Natural killer cell (primary cell): ENCODE data around the gene EFCAB8. TPM values are rescaled to one million over a fixed set of nuclear protein-coding genes. Genes with fewer than 3 reads are reported as not detected.
A peak's percentile ranks its signal among the peaks of the same experiment; 100 is the strongest.

Source experiments
- ATAC-seq, 3 donors: fragments of 150-1000 bp in 2 of 3; fragments of 200-7000 bp in 1 of 3; cut with Tn5 transposase; 1 replicate in 1 of 3; 2 replicates in 2 of 3; pipeline ENCODE4 v1.10.0; 2021; ENCODE audit warnings: mild to moderate bottlenecking in 2 of 3, moderate library complexity in 2 of 3
- DNase-seq, 2 donors: peaks; one replicate each; pipeline versions ENCODE4 v3.0.0 to v3.0.0-alpha.2; 2013 to 2021; ENCODE audit warnings: mixed read lengths in 1 of 2
- H3K27ac ChIP-seq: one replicate; pipeline ENCODE4 v1.5.1; 2013; ENCODE audit warnings: mild to moderate bottlenecking, low read length
- H3K27me3 ChIP-seq: one replicate; pipeline ENCODE4 v1.6.1; 2013; ENCODE audit warnings: low read length; ENCODE audit not compliant: control insufficient read depth, insufficient read depth
- H3K36me3 ChIP-seq: one replicate; pipeline ENCODE4 v1.6.1; 2013; ENCODE audit warnings: low read length; ENCODE audit not compliant: control insufficient read depth, insufficient read depth
- H3K4me1 ChIP-seq: one replicate; pipeline ENCODE4 v1.6.1; 2013; ENCODE audit warnings: low read length; ENCODE audit not compliant: control insufficient read depth, insufficient read depth
- H3K4me3 ChIP-seq: one replicate; pipeline ENCODE4 v1.5.1; 2013; ENCODE audit warnings: low read length
- H3K9me3 ChIP-seq: one replicate; pipeline ENCODE4 v1.6.1; 2013; ENCODE audit warnings: low read length; ENCODE audit not compliant: control insufficient read depth, insufficient read depth
- H3K27ac Mint-ChIP-seq, 2 donors: one replicate each; pipeline ENCODE4 v1.8.0; 2022; ENCODE audit warnings: mild to moderate bottlenecking in 2 of 2, mixed read lengths in 2 of 2, moderate library complexity in 1 of 2
- H3K27me3 Mint-ChIP-seq, 2 donors: one replicate each; pipeline ENCODE4 v1.8.0; 2022; ENCODE audit warnings: low read depth in 2 of 2, mixed read lengths in 2 of 2
- H3K36me3 Mint-ChIP-seq: one replicate; pipeline ENCODE4 v1.8.0; 2022; ENCODE audit warnings: mixed read lengths
- H3K4me1 Mint-ChIP-seq, 2 donors: one replicate each; pipeline ENCODE4 v1.8.0; 2022; ENCODE audit warnings: mixed read lengths in 2 of 2
- H3K4me3 Mint-ChIP-seq: one replicate; pipeline ENCODE4 v1.8.0; 2022; ENCODE audit warnings: mild to moderate bottlenecking, moderate library complexity, mixed read lengths
- H3K9me3 Mint-ChIP-seq, 2 donors: one replicate each; pipeline ENCODE4 v1.8.0; 2022; ENCODE audit warnings: mixed read lengths in 2 of 2
- WGBS: methylation state at CpG from one replicate; pipeline ENCODE4 v1.1.7; 2013; ENCODE audit warnings: missing lambda C conversion rate; ENCODE audit not compliant: insufficient coverage; 5-methylcytosine and 5-hydroxymethylcytosine counted together
- intact Hi-C: fragments of 100-400 bp; cut with micrococcal nuclease; formaldehyde crosslinking; loops from one replicate; pipeline ENCODE4 v1.14.2; 2022
- total RNA-seq, 4 donors: library from RNA; stranded (reverse); fragments of 120-200 nt in 1 of 4; gene quantifications; one replicate each; pipeline versions ENCODE4 v1.2.3 to v1.2.4, GENCODE V29; 2013 to 2022
- TF ChIP-seq, protein P1 (sequence below): fragments of 200-600 bp; IDR thresholded peaks from one replicate; pipeline ENCODE4 v1.8.0; 2022; ENCODE audit warnings: antibody characterized with exemption

EFCAB8 gene, protein sequence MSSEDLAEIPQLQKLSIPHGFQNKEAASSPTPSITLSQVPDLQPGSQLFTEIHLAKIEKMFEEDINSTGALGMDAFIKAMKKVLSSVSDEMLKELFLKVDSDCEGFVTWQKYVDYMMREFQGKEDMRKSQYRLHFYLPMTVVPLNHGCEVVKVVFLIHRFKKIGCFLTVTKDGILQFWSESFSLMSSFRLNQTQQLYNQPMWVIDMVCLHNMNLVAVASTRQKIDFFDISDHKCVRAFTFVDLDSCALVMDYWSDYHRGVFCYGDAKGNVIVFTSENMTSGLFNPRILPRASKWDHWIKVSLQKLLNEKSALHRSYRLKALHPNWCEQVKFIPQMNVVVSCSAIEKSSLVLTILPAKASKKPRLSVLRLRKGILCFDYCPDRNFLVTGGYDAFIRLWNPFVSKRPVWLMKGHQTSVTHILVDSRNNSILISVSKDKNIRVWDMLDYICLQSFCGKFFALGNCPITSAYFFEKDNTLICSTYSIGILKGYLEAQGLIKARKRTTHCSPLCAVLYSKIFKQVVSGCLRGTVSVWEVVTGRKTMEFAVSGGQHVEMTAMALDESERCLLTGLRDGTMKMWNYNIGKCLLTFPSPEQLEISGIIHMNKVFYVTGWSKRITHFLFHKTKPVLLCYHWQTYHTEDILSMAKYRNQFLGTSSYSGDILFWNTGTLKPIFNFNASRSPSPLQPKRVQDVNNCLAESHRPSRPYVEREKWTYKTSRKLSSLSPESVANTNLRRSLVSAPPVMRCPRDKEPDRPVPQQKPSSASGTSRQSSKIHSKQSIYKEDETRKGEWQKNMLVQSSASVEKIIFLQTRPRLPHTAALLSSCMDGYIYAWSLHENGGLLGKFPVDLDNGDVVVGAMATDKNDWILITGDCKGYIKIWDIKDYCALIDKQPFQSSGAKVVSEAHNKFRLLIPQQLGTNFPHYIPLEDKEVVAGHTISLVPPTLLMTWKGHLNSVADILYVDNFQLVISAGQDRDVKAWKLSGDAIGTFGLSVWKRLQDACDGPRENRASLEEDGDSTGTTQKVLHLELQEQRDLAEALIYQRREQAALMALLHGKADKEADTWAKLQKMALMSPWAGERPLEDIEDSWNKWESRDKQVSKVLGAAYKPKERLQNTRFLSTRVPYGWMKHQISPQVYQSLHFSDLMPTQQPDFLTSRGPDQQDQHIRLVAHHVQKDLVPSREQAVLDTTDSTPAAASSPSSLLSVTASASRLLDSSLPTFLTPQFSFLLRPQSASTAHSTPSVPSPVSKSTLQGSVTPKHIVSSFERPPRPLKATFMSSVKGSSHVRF
- 1 to 10 TPM; 1.2 to 2.9 (median 2.3) TPM for total RNA-seq
- 0.83 TPM for total RNA-seq (2013)

DNA sequence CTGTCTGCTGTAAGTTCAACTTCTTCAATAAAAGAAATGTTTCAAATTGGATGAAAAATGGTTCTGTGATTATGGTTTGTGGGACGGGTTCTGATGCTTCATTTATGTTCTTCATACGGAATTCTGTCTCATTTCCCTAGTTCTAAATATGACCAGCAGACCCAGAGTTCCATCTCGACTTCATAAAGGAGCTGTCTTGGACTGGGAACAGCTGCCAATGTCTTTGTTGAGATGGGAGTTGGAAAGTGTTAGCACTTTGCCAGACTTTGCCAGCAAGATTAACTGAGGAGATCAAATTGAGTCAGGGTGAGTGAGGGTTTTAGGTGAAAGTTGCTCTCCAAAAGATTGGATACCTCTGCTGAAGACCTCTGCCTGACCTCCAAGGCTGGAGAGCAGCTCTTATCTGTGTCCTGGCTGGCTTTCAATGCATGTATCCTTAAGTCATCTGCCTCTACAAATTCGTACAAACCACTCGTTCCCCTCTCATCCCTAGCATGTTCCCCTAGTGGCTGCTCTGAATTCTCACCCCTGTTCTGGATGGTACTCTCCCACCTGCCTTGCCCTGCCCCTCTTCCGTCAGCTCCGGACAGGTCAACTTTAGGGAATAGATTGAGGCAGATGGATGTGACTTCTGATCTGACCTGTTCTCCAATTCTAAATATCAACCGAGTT lies at the start of gene EFCAB8:
Gene EFCAB8 (plus strand): TSS at position 223 of the 672 bp plus-strand sequence. CDS start 4,870 bp downstream, outside the sequence.
- intact Hi-C loops, result no loop called here
- no peaks in the 10 kb centered on the region for H3K9me3 ChIP-seq
- WGBS, result 92% methylated on average over 8 of the region's 8 CpGs
- peaks cover 10% of the 10 kb centered on the region for H3K4me1 ChIP-seq
- ATAC-seq, result no peak
- no peak within 1 kb of the TSS for H3K4me3 ChIP-seq
- Mint-ChIP-seq H3K36me3 (no peaks in the 10 kb centered on the region), H3K4me1 (peaks cover 24 to 27% of the 10 kb centered on the region in 2 donors), H3K9me3 (no peaks in the 10 kb centered on the region), H3K4me3 (no peak within 1 kb of the TSS), H3K27me3 (no peaks in the 10 kb centered on the region), H3K27ac (peak within 1 kb of the TSS; percentile 45 to 63)
- no peak for DNase-seq
- no peaks in the 10 kb centered on the region for H3K27me3 ChIP-seq
- H3K27ac ChIP-seq, result no peak within 1 kb of the TSS
- peaks cover 6% of the 10 kb centered on the region for H3K36me3 ChIP-seq
- TF ChIP-seq, protein P1, sequence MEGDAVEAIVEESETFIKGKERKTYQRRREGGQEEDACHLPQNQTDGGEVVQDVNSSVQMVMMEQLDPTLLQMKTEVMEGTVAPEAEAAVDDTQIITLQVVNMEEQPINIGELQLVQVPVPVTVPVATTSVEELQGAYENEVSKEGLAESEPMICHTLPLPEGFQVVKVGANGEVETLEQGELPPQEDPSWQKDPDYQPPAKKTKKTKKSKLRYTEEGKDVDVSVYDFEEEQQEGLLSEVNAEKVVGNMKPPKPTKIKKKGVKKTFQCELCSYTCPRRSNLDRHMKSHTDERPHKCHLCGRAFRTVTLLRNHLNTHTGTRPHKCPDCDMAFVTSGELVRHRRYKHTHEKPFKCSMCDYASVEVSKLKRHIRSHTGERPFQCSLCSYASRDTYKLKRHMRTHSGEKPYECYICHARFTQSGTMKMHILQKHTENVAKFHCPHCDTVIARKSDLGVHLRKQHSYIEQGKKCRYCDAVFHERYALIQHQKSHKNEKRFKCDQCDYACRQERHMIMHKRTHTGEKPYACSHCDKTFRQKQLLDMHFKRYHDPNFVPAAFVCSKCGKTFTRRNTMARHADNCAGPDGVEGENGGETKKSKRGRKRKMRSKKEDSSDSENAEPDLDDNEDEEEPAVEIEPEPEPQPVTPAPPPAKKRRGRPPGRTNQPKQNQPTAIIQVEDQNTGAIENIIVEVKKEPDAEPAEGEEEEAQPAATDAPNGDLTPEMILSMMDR, result no peak

DNA sequence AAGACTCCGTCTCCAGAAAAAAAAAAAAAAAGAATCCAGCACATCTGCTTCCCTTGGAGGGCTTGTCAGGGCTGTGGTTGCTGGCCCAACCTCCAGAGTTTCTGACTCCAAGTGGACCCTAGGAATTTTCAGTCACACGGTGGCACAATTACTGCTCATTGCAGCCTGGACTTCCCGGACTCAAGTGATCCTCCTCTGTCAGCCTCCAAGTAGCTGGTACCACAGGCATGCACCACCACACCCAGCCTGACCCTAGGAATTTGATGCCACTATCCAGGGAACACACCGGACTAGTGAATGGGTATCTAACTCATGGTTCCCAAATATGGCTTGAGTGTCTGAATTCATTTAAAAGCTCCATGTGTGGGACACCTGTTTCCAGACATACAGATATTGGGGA lies 48.8 kb upstream of the EFCAB8 start:
- Histone ChIP-seq H3K9me3 (no peaks in the 10 kb centered on the region), H3K4me1 (no peaks in the 10 kb centered on the region), H3K27me3 (no peaks in the 10 kb centered on the region), H3K4me3 (no peak overlapping the region), H3K36me3 (no peaks in the 10 kb centered on the region), H3K27ac (no peak overlapping the region)
- Mint-ChIP-seq H3K27ac (no peak overlapping the region), H3K9me3 (no peaks in the 10 kb centered on the region), H3K36me3 (no peaks in the 10 kb centered on the region), H3K4me3 (no peak overlapping the region), H3K4me1 (no peaks in the 10 kb centered on the region), H3K27me3 (no peaks in the 10 kb centered on the region)
- intact Hi-C loops, result no loop called here
- ATAC-seq, result no peak
- 96% methylated on average over 4 of the region's 4 CpGs for WGBS
- TF ChIP-seq, protein P1, result no peak
- no peak for DNase-seq

DNA sequence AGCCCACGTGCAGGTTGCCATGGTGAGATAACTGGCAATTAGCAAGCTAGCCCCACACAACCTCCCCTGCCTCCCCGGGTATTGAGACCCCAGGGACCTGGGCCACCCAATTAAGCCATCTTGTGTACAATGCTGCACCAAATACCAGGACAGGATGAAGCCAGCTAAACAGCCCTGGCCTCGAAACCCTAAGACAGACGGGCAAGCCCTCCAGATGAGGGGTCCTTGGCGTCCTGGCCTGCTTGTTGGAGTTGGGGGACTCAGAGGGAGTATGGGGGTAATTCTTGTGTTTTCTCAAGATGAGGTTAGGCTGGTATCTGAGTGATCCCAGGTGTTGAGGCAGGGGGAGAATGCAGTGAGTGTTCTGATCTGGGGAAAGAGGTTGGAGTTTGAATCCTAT lies 47.8 kb upstream of the EFCAB8 start:
- no peaks in the 10 kb centered on the region for H3K4me1 Mint-ChIP-seq
- Histone ChIP-seq H3K27ac (no peak overlapping the region), H3K9me3 (no peaks in the 10 kb centered on the region), H3K36me3 (no peaks in the 10 kb centered on the region), H3K4me3 (no peak overlapping the region), H3K27me3 (no peaks in the 10 kb centered on the region), H3K4me1 (no peaks in the 10 kb centered on the region)
- TF ChIP-seq, protein P1, result no peak
- H3K27me3 Mint-ChIP-seq, result no peaks in the 10 kb centered on the region
- H3K36me3 Mint-ChIP-seq, result no peaks in the 10 kb centered on the region
- no peak overlapping the region for H3K4me3 Mint-ChIP-seq
- H3K27ac Mint-ChIP-seq, result no peak overlapping the region
- H3K9me3 Mint-ChIP-seq, result no peaks in the 10 kb centered on the region
- ATAC-seq, result no peak
- intact Hi-C loops, result no loop called here
- 92% methylated on average over 5 of the region's 5 CpGs for WGBS
- DNase-seq, result no peak
